Fibroblast of pulmonary artery (primary cell): Measurements from ENCODE around the gene IFITM1.
A peak's percentile ranks its signal among the peaks of the same experiment; 100 is the strongest.

Source experiments
- DNase-seq: peaks from one replicate; pipeline ENCODE4 v3.0.0-alpha.2; 2010; ENCODE audit warnings: low read depth
- H3K4me3 ChIP-seq: replicated peaks from 2 replicates; pipeline ENCODE4 v1.5.1; 2011; ENCODE audit warnings: low read depth, mild to moderate bottlenecking, control low read depth, low read length, moderate library complexity
- CTCF ChIP-seq: IDR thresholded peaks from 2 replicates; pipeline ENCODE4 v1.5.1; 2011; ENCODE audit warnings: mild to moderate bottlenecking, control low read depth, low read length, inconsistent platforms; ENCODE audit errors: missing control alignments

IFITM1 gene

DNA sequence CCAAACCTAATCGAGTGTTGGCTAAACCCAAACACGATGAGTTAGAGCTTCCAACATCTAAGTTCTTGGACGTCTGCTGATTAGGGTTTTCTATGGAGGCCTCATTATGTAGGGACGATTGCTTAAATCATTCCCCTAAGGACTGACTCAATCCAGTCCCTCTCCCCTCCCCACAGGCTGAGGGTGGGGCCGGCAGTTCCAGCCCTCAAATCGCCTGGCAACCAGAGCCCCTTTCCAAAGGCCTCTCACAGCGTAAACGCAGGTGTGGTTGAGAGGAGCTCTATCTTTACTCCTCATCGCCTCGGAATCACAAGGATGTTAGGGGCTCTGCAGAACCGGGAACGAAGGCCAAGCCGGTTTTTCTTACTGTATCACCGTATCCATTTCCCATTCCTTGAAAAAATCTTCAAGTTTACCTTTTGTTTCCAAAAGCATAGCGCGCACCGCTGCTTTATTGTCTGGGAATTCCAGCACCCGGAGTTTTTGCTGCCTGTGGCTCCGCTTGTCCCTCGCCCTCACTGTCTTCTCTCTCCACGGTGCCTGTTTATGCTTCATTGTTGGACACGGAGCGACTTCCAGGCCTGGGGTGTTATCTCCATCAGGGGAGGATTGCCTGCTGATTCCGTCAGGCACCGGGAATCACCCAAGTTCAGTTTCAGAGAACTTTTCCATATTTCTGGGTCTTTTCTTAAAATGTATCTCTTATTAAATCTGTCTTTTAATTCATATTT is 20.6 kb downstream of the IFITM1 start:
- H3K4me3 ChIP-seq = no peak overlapping the region
- TF ChIP-seq CTCF = no peak
- peak; percentile 75 for DNase-seq

- H3K4me3 ChIP-seq = no peak overlapping the region
- DNase-seq = peak; percentile 65
- TF ChIP-seq CTCF = no peak
Observed at GRCh38 chr11:335779-336658, 22.2 kb downstream of the IFITM1 start.

- DNase-seq = no peak
- H3K4me3 ChIP-seq = no peak overlapping the region
- TF ChIP-seq CTCF = no peak
Observed at GRCh38 chr11:336659-337198, 22.9 kb downstream of the IFITM1 start.

- no peak overlapping the region for H3K4me3 ChIP-seq
- no peak for TF ChIP-seq CTCF
- no peak for DNase-seq
Observed at GRCh38 chr11:337711-338110, 23.9 kb downstream of the IFITM1 start.

DNA sequence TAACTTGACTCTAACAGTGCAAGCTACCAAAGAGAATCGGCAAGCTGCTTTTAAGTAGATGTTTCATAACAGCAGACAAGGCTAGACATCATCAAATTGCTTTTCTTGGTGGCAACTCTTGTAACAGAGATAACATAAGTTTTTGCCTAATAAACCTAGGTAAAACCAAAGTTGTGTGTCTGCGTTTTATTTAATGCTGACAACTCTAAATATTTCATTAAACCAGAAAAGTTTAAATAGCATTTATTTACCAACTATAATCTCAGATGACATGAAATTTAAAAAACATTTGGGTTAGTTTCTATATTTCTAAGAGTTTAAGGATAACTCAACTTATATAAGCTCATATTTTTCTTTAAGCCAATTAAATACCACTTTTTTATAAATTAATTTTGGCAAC is 26.1 kb downstream of the IFITM1 start:
- no peak for DNase-seq
- no peak for TF ChIP-seq CTCF

DNA sequence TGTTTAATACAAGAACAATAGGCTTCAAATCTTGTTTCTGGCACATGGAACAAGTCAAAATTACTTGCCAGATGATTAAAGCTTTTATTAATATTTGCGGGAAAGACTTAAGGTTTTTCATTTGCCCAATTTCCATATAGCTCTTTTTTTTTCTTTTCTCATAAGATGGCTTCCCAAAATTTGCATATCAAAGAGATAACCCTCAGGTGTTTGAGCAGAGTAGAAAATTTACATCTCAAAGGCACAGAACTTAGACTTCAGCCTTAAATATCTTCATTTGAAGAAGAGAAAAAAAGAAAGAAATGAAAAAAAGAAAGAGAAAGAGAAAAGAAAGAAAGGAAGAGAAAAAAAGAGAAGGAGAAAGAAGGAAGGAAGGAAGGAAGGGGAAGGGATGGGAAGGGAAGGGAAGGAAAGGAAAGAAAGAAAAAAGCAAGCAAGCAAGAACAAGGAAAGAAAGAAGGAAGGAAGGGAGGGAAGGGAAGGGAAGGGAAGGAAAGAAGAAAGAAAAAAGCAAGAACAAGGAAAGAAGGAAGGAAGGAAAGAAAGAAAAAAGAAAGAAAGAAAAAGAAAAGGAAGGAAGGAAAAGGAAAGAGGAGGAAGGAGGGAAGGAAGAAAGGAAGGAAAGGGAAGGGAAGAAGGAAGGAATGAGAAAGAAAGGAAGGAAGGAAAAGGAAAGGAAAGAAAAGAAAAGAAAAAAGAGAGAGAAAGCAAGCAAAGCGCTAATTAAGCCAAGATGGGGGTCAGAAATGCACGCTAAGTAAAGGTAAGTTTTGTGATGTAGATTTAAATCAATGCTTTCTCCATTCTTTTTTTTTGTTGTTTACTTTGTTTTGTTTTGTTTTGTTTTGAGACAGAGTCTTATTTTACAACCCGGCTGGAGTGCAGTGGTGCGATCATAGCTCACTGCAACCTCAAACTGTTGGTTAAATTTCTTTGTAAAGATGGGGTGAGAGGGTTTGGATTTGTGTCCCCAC is 27.0 kb downstream of the IFITM1 start:
- no peak overlapping the region for H3K4me3 ChIP-seq
- no peak for TF ChIP-seq CTCF
- no peak for DNase-seq

More for the DNA sequence above, 26.1 kb downstream of the IFITM1 start:
- no peak overlapping the region for H3K4me3 ChIP-seq
